HG03442 (cell line): Measurements from ENCODE around the gene LGI4.
"Not testable (repeated sequence)": the region's sequence is repeated elsewhere in the genome, so short reads cannot be mapped to it uniquely, and the experiment has no call there.

ENCODE experiments used
- ATAC-seq: cut with Tn5 transposase; IDR thresholded peaks from one replicate; pipeline ENCODE4 v1.9.1; 2021; ENCODE audit warnings: mild to moderate bottlenecking, moderate library complexity; ENCODE audit not compliant: unreplicated experiment

Gene LGI4

DNA sequence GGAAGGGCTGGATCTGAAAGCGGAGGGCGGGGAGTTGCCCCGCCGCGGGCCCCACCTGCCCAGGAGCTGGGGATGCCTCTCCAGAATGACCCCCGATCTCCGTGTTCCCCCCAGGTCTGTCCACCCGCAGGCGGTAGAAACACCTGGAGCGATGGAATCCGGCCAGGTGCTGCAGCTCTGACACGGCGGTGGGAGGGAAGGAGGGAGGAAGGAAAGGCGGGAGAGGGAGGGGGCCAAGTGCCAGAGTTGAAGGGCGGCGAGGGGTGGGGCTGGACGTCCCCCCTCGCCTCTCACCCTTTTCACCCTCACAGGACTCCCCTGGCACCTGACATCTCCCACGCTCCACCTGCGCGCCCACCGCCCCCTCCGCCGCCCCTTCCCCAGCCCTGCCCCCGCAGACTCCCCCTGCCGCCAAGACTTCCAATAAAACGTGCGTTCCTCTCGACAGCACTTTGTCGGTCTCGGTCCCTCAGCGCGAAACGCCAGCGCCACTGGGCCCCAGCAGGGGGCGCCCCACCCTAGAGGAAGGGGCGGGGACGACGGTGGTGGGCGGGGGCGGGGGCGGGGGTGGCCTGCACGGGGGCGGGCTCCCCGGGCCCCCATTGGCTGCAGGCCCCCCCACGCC lies 7.9 kb upstream of the LGI4 start:
- no peak for ATAC-seq

DNA sequence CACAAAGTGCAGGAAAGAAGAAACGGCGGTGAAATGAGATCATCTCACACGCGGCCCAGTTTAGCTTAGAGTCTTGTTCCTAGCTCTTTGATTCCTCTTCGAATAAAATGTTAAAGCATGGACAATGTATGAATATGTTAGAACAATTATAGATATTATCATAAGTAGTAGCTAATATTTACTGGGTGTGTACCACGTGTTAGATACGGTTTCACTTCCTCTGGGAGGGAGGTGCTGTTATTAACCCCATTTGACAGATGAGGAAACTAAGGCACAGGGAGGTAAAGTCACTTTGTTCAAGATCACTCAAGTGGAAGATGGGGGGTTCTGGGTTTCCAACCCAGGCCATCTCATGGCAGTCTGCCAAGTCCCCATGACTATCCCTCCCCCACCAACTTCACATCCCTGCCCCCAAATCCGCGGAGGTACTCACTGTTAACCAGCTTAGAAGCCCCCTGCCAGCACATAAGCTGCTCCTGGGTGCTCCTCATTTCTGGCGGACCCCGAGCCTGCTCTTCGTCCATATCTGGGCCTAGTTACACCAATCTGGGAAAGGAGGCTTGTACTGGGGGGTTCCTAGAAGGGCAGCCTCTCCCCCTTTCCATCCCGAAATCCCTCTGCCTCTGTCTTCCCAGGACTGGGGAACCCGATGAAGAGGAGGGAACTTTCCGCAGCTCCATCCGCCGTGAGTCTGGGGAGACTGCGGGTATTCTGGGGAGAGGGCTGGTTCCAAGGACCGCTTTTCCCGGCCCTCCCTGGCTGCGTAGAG lies 7.2 kb upstream of the LGI4 start:
- no peak for ATAC-seq

DNA sequence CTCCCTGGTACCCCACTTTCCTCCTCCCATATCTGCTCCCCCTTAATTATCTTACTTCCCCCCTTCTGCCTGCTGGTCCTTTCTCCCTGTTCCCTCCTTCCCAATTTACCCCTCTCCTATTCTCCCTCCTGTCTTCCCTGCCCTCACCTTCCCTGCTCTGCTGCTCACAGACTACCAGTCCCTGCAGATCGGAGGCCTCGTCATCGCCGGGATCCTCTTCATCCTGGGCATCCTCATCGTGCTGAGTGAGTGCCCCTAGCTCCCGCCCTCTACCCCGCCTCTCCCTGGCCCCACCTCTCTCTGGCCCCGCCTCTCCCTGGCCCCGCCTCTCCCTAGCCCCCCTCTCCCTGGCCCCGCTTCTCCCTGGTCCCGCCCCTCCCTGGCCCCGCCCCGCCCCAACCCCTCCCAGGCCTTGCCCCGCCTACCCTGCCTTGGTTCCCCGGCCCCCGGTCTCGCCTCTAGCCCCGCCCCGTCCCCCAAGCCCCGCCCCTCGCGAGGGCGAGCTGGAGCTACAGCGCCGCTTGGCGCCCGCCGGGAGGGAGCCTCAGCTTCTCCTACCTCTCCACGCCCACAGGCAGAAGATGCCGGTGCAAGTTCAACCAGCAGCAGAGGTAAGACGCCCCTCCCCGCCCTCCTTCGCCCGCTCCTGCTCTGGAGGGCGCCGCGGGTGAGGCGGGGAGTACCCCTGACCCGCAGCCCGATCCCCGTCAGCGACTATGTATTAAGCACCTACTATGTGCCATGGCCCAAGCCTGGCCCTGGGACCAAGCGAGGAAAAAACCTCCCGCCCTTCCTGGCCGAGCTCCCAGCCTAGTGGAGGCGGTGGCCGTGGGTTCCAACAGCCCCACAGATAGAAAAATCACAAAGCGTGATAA lies 6.3 kb upstream of the LGI4 start:
- ATAC-seq = peak; percentile 45

DNA sequence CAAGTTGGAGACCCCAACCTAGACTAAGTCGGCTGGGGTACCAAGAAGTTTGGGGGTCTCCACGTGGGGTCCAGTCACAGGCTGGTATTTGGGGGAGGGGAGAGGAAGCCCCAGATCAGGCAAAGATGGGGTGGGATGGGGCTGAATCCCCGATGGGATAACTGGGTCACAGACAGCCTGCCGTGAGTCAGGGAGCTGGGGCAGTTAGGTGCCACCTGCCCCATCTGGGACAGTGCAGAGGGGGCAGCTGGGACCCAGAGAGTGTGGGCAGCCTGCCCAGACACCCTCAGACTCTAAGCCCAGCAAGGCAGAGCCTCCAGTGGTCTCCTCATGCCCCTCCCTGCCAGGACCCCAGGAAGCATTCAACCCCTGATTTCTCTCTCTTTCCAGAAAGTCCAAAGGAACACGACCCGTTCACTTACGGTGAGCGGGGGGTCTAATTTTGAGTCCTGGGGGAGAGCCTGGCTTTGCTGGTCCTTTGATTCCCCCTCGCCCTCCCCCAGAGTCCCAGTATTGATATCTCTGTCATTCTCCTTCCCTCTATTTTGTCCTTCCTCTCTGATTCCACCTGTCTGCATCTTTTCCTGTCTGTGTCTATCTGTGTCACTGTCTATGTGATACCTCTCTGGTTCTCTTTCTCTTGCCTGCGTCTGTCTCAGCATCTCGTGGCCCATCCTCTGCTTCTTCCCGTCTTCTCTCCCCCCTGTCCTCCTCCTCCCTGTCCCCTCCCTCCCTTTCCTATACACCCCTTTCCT lies 5.5 kb upstream of the LGI4 start:
- ATAC-seq = no peak

DNA sequence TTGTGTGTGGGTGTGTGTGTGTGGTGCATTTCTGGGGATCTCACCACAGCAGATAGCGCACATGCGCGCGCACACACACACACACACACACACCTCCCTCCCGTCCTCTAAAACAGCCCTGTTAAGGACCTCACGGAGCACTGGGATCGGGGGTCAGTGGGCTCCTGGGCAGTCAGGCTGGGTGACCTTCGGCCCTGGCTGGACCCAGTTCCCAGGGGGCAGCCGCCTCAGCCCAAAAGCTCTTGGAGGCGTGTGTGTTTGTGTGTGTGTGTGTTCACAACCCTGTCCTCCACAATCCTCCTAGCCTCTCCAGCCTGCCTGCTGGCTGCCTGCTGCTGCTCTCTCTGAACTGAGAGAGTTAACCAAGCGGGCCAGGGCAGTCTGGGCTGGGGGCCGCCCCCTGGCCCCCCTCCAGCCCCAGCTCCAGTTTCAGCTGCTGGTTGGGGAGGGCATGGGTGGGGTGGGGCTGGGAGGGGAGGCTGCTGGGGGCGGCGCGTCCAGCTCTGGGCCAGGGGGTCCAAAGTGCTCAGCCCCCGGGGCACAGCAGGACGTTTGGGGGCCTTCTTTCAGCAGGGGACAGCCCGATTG lies 3.5 kb upstream of the LGI4 start, which contains the start of gene FXYD1:
Gene FXYD1, plus strand, starts transcription at position 520 of the 588 bp plus-strand sequence. CDS start 1,256 bp downstream, outside the sequence.
- no peak for ATAC-seq

DNA sequence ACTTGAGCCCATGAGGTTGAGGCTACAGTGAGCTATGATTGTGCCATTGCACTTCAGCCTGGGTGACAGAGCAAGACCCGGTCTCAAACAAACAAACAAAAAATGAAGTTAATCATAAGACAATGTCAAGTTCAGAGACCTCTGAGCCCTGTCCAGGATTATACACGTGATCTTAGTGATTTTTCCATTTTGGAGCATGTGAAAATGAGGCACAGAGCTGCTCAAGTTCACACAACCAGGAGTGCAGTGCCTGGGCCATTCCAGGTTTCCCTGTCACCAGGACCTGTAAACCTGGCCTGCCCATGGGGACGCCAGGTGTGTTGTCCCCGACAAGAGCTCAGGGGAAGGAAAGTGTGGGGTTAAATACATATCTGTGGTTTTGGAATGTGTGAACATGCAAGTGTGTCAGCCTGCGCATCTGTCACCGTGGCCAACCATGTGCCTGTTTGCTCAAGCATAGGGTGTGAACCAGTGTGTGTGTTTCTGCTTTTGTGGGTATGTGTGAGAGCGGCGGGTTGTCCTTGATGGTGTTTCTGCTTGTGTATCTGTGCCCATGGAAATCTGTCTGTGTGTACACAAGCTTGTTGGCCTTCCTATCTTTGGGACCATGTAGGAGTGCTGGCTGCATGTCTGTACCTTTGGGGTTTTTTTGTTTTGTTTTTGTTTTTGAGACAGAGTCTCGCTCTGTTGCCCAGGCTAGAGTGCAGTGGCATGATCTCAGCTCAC lies 2.3 kb upstream of the LGI4 start:
- no peak for ATAC-seq

DNA sequence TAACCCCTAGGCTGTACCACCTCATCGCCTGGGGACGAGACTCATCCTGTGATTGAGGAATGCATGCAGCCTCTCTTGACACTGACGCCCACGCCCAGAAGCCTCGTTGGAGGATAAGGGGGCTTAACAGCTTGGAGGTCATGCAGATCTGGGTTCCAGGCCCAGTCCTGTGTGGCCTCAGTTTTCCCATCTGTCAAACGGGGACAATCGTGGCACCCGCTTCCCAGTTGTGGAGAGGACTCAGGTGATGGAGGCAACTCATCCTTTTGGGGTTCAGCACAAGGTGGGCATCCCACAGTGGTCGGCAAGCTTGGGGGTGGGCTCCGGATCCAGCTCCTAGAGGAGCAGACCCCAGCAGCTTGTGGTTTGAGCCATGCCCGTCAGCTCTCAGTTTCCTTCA lies 1.4 kb upstream of the LGI4 start:
- no peak for ATAC-seq

DNA sequence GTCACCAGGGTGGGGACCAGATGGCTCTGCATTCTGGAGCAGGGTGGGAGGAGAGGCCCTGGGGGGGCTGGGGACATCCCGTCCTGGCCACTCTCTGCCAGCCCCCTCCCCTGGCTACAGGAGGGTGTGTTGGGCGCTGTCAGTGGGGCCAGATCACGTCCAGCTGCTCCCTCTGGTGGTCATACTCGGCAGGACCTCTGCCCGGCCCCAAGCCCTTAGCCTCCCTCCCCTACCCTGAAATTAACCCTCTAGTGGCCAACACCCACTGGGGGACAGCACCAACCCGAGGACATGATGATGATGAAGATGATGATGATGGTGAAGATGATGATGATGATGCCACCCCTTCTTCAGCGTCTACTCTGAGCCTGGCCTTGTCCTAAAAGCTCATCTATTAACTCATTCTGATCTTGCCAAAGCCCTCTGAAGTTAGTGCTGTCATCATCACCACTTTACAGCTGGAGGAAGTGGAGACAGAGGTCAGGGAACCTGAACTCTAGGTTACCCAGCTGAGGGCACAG lies 590 bp upstream of the LGI4 start:
- ATAC-seq = no peak

DNA sequence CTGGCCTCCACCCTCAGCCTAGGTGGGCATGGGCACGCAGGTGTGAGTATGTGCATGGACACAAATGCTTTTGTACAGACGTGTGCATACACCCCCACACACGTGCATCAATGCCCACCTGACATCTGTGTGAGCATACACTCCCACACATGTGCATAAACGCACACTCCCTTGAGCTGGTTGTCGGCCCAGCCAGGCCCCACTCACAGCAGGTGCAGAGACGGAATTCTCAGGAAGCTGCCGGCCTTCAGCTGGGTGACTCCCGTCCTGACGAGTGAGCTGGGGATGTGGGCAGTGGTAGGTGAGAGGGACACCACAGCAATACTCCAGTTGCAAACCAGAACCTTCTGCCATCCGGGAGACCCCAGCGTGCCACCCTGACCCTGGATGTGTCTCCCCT lies 1.0 kb downstream of the LGI4 start:
- ATAC-seq = no peak

DNA sequence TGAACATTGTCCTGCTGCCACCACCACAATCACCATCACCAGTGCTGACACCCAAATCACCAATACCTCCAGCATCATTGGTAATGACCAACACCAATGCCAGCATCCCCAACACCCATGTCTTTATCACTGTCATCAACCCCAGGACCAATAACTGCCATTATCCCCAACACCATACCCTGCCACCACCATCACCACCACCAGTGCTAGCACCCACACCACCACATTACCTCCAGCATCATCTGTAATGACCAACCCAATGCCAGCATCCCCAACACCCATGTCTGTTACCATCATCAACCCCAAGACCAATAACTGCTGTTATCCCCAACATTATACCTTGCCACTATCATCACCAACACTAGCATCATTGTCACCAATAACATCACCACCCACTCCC lies 2.6 kb downstream of the LGI4 start:
- no peak for ATAC-seq

DNA sequence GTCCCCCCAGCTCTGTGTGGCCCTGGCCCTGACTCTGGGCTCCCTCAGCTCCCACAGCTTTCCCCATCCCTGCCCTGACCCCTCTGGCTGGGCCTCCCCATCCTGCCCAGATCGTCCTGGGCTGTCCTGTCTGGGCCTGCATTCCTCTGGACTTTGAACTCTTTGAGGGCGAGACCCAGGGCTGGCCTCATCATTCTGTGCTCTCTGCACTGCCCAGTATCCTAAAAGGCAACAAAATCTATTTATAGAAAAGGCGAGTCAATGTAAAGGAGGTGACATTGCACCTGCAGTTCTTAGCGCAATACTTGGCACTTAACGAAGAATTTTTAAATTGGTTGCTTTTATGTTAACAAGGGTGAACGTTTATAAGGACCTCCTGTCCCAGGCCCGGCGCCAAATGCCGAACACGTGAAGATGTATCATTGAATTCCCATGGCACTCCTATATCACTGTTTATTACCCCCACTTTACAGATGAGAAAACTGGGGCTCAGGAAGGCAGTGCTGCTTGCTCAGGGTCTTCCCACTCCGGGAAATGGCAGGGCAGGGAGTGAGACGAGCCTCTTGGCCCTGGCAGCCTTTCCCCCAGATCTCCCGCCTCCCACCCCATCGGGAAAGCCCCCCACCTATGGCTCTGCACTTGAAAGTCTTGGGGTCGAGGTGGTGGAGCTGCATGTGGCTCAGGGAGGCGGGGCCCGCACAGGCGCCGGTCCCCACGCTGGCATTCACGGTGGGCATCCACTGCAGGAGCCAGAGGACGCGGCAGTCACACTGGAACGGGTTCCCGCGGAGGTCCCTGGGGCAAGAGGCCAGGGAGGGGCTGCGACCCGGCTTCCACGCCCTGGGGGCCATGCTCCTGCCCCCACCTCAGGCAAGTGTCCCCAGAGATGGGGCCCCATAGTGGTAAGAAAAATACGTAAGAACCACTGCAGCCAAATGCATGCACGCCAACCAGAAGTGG lies 3.8 kb downstream of the LGI4 start:
- ATAC-seq = no peak

DNA sequence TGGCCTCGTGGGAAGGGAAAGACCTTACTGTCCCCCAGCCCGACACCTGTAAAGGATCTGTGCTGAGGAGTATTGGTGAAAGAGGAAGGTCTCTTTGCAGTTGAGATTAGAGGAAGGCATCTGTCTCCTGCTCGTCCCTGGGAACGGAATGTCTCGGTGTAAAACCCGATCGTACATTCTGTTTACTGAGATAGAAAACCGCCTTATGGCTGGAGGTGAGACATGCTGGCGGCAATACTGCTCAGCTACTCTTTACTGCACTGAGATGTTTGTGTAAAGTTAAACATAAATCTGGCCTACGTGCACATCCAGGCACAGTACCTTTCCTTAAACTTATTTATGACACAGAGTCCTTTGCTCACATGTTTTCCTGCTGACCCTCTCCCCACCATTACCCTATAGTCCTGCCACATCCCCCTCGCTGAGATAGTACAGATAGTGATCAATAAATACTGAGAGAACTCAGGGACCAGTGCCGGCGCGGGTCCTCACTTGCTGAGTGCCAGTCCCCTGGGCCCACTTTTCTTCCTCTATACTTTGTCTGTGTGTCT lies 5.1 kb downstream of the LGI4 start:
- ATAC-seq = not testable (repeated sequence)

DNA sequence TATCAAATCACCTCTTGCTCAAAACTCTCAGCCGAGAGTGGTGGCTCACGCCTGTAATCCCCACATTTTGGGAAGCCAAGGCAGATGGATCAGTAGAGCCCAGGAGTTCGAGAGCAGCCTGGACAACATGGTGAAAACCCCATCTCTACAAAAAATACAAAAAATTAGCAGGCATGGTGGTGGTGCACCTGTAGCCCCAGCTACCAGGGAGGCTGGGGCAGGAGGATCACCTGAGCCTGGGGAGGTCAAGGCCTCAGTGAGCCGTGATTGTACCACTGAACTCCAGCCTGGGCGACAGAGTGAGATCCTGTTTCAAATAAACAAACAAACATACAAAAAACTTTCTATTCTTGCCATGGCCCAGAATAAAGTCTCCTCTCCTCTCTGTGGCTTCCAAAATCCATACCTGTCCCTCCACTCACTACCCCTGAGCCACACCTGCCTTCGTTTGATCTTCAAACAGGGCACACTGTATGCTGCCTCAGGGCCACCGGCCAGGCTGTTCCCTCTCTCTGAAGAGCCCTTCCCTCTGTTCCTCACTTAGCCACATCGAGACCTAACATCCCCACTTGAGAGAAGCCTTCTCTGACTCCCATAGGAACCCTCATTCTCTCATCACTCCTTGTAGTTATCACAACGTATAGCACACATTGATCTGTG lies 6.3 kb downstream of the LGI4 start:
- ATAC-seq = no peak

DNA sequence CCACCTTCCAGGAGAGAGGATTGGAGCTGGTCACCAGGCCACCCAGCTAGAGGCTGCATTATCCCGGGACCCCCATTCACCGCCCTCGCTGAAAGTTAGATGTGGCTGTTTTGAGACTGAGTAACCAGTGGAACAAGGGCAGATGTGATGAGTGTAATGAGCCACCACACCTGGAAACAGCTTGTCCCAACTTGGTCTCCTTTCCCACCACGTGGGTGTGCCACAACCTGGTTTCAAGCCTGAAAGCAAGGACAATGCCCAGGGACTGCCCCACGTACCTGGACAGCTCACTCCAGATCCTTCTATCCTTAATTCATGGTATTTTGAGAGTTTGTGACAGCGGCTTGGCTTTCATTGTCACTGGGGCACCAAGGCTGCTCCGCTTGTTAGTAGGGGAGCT lies 7.0 kb downstream of the LGI4 start:
- ATAC-seq = no peak

DNA sequence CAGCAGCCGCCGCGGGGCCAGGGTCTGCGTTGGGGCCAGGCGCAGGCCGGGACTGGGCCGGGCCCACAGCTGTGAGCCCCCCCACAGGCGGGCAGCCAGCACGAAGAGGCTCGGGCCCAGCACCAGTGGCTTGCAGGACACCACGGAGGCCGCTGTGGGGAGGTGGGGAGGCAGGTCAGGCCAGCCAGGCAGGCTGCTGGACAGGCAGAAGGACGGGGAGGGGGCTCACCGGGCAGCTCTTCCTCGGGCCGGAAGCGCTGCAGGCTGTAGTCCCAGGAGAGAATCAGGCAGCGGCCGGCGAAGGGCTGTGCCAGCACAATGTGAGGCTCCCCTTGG lies 8.3 kb downstream of the LGI4 start:
- ATAC-seq = no peak

DNA sequence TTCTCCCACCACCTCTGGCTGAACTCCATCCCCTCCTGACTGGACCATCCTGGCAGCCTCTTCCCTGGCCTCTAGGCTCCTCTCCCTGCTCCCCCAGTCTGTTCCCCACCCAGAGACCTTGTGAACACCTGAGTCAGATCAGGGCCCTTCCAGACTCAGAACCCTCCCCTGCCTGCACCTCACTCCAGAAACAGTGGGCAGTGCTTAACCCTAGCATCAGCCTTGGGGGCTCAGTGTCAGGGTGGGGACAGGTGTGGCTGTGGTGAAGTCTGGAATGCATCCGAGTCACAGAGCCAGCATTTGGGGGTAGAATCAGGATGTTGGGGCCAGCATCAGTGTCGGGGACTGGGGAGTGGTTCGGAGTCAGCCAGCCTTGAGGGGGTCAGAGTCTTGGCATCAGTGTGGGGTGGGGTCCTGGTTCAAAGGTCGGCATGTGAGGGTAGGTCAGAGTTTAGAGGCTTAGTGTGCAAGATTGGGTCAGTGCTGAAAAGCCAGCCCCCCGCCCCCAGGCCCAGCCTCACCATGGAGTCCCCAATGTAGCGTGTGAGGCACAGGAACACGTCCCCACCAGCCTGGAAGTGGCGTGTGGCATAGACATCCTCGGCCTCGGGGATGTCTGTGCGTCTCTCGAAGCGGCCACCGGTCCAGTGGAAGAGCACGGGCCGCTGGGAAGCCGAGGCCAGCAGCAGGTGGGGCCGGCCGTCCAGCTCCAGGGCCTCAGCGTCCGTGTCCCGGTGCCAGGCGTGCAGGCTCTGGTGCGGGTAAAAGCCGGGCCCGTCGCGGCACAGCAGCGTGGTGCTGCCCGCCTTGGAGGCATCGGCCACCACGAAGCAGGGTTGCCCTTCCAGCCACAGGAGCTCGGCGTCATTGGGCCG lies 8.9 kb downstream of the LGI4 start:
- ATAC-seq = no peak

DNA sequence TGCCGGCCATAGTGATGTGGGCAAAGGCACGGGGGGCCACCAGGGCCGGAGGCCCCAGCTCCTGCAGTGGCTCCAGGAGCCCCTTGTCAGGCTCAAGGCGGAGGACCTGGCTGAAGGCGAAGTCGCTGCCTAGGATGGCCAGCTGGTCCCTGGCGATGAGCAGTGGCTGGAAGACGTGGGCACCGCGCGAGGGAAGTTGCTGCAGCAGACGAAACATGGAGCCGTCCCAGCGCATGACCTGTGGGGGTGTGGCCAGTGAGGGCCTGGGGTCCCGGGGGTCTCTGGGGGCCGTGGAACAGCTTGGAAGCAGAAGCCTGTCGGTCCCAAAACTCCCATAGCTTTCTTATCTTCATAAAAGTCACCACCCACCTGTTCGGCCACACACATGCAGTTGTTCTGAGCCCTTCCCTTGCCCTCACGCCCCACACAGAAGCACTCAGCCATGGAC lies 9.6 kb downstream of the LGI4 start:
- ATAC-seq = no peak
